Measurements from ENCODE around the gene CDC42BPB. TPM values are rescaled to one million over a fixed set of nuclear protein-coding genes. Genes with fewer than 3 reads are reported as not detected.

CDC42BPB gene
- total RNA-seq, 1 experiment from 2014 or later = 96.9 TPM

DNA sequence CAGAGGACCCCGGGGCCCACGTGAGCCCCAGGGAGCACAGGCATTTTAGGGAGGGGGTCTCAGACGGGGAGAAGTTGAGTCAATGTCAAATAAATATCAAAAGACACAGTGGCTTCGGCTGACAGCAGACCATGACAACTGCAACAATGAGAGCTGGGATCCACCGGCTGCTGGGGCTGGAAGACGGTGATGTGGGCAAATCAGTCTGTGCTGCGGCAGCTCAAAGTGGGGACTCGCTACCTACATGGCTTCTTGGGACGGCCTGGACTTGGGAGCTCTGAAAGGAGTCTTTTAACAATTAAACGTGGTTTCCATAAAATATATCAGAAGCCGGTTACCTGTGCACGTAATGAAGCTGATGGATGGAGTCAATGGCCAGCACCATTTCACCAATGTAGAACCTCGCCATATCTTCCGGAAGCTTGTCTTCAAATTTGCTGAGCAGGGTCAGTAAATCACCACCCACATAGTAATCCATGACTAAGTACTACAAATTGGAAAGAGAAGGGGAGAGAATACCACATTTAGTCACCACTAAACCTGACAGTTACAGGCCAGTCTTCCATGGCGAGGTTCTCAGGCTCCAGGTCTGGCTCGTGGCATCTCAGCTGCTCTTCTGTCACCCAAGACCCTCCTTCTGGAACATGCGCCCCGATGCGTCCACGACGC is 58.0 kb downstream of the CDC42BPB start (continued):
- TF ChIP-seq, protein P1, sequence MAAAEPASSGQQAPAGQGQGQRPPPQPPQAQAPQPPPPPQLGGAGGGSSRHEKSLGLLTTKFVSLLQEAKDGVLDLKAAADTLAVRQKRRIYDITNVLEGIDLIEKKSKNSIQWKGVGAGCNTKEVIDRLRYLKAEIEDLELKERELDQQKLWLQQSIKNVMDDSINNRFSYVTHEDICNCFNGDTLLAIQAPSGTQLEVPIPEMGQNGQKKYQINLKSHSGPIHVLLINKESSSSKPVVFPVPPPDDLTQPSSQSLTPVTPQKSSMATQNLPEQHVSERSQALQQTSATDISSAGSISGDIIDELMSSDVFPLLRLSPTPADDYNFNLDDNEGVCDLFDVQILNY (CRISPR knock-in tag; IDR thresholded peaks at IDR 0.05) = no peak
- TF ChIP-seq NR3C1 (CRISPR knock-in tag; conservative IDR thresholded peaks at IDR 0.05; ENCODE audit: low read depth) = no peak
- TF ChIP-seq SMAD3 (CRISPR knock-in tag; IDR thresholded peaks at IDR 0.05; ENCODE audit: borderline replicate concordance) = no peak
- TF ChIP-seq, protein P2, sequence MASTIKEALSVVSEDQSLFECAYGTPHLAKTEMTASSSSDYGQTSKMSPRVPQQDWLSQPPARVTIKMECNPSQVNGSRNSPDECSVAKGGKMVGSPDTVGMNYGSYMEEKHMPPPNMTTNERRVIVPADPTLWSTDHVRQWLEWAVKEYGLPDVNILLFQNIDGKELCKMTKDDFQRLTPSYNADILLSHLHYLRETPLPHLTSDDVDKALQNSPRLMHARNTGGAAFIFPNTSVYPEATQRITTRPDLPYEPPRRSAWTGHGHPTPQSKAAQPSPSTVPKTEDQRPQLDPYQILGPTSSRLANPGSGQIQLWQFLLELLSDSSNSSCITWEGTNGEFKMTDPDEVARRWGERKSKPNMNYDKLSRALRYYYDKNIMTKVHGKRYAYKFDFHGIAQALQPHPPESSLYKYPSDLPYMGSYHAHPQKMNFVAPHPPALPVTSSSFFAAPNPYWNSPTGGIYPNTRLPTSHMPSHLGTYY (CRISPR knock-in tag; IDR thresholded peaks at IDR 0.05) = no peak
- TF ChIP-seq, protein P3, sequence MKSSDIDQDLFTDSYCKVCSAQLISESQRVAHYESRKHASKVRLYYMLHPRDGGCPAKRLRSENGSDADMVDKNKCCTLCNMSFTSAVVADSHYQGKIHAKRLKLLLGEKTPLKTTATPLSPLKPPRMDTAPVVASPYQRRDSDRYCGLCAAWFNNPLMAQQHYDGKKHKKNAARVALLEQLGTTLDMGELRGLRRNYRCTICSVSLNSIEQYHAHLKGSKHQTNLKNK (CRISPR knock-in tag; IDR thresholded peaks at IDR 0.05) = no peak
- TF ChIP-seq CBFB (CRISPR knock-in tag; IDR thresholded peaks at IDR 0.05; ENCODE audit: low read depth) = no peak
- TF ChIP-seq, protein P4, sequence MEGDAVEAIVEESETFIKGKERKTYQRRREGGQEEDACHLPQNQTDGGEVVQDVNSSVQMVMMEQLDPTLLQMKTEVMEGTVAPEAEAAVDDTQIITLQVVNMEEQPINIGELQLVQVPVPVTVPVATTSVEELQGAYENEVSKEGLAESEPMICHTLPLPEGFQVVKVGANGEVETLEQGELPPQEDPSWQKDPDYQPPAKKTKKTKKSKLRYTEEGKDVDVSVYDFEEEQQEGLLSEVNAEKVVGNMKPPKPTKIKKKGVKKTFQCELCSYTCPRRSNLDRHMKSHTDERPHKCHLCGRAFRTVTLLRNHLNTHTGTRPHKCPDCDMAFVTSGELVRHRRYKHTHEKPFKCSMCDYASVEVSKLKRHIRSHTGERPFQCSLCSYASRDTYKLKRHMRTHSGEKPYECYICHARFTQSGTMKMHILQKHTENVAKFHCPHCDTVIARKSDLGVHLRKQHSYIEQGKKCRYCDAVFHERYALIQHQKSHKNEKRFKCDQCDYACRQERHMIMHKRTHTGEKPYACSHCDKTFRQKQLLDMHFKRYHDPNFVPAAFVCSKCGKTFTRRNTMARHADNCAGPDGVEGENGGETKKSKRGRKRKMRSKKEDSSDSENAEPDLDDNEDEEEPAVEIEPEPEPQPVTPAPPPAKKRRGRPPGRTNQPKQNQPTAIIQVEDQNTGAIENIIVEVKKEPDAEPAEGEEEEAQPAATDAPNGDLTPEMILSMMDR (IDR thresholded peaks at IDR 0.05) = no peak

DNA sequence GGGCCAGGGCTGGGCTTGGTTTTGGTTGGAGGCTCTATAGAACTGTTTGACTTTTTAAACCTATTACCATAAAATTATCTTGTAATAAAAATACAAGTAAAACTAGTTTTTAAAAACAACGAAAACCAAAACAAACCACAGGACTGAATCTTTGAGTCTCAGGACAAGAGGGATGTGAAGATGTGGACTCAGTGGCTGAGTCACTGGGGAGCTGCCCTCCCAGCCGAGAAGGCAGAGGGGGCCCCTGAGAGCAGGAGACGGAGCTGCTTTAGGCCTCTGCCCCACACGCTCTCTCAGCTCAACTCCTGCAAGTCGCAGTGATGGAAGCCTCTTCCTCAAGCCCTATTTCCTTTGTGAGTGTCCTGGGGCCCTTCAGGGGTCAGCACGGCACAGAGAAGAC is 59.0 kb downstream of the CDC42BPB start:
- CTCF ChIA-PET = no interaction called here
- Mint-ChIP-seq H3K4me3 (no peak overlapping the region), H3K4me1 (no peaks in the 10 kb centered on the region), H3K36me3 (peaks cover 32% of the 10 kb centered on the region), H3K27ac (no peak overlapping the region), H3K9me3 (no peaks in the 10 kb centered on the region), H3K27me3 (ENCODE audit: low read depth) (no peaks in the 10 kb centered on the region)
- ATAC-seq (no peak), DNase-seq (ENCODE audit: low spot score) (no peak)
- POLR2A ChIA-PET = no interaction called here
- TF ChIP-seq ZNF416 (CRISPR knock-in tag; IDR thresholded peaks at IDR 0.05) (no peak), HMGA2 (CRISPR knock-in tag; IDR thresholded peaks at IDR 0.05) (no peak), MXD4 (CRISPR knock-in tag; IDR thresholded peaks at IDR 0.05; ENCODE audit: borderline replicate concordance) (no peak), RELA (CRISPR knock-in tag; IDR thresholded peaks at IDR 0.05; ENCODE audit: borderline replicate concordance) (no peak), SOX15 (CRISPR knock-in tag; IDR thresholded peaks at IDR 0.05) (no peak), JUN (CRISPR knock-in tag; IDR thresholded peaks at IDR 0.05) (no peak), NFYB (CRISPR knock-in tag; conservative IDR thresholded peaks at IDR 0.05; ENCODE audit: low read depth) (no peak), RORB (CRISPR knock-in tag; IDR thresholded peaks at IDR 0.05) (no peak), FOXJ3 (CRISPR knock-in tag; IDR thresholded peaks at IDR 0.05; ENCODE audit: borderline replicate concordance) (no peak), ZNF263 (CRISPR knock-in tag; IDR thresholded peaks at IDR 0.05; ENCODE audit: low read depth) (no peak), CREB1 (CRISPR knock-in tag; IDR thresholded peaks at IDR 0.05) (no peak), EMX1 (CRISPR knock-in tag; IDR thresholded peaks at IDR 0.05) (no peak), NFATC4 (CRISPR knock-in tag; IDR thresholded peaks at IDR 0.05) (no peak)
- TF ChIP-seq, protein P5, sequence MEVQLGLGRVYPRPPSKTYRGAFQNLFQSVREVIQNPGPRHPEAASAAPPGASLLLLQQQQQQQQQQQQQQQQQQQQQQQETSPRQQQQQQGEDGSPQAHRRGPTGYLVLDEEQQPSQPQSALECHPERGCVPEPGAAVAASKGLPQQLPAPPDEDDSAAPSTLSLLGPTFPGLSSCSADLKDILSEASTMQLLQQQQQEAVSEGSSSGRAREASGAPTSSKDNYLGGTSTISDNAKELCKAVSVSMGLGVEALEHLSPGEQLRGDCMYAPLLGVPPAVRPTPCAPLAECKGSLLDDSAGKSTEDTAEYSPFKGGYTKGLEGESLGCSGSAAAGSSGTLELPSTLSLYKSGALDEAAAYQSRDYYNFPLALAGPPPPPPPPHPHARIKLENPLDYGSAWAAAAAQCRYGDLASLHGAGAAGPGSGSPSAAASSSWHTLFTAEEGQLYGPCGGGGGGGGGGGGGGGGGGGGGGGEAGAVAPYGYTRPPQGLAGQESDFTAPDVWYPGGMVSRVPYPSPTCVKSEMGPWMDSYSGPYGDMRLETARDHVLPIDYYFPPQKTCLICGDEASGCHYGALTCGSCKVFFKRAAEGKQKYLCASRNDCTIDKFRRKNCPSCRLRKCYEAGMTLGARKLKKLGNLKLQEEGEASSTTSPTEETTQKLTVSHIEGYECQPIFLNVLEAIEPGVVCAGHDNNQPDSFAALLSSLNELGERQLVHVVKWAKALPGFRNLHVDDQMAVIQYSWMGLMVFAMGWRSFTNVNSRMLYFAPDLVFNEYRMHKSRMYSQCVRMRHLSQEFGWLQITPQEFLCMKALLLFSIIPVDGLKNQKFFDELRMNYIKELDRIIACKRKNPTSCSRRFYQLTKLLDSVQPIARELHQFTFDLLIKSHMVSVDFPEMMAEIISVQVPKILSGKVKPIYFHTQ (CRISPR knock-in tag; IDR thresholded peaks at IDR 0.05) = no peak
- TF ChIP-seq, protein P6, sequence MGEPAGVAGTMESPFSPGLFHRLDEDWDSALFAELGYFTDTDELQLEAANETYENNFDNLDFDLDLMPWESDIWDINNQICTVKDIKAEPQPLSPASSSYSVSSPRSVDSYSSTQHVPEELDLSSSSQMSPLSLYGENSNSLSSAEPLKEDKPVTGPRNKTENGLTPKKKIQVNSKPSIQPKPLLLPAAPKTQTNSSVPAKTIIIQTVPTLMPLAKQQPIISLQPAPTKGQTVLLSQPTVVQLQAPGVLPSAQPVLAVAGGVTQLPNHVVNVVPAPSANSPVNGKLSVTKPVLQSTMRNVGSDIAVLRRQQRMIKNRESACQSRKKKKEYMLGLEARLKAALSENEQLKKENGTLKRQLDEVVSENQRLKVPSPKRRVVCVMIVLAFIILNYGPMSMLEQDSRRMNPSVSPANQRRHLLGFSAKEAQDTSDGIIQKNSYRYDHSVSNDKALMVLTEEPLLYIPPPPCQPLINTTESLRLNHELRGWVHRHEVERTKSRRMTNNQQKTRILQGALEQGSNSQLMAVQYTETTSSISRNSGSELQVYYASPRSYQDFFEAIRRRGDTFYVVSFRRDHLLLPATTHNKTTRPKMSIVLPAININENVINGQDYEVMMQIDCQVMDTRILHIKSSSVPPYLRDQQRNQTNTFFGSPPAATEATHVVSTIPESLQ (CRISPR knock-in tag; IDR thresholded peaks at IDR 0.05) = no peak
- TF ChIP-seq, protein P7, sequence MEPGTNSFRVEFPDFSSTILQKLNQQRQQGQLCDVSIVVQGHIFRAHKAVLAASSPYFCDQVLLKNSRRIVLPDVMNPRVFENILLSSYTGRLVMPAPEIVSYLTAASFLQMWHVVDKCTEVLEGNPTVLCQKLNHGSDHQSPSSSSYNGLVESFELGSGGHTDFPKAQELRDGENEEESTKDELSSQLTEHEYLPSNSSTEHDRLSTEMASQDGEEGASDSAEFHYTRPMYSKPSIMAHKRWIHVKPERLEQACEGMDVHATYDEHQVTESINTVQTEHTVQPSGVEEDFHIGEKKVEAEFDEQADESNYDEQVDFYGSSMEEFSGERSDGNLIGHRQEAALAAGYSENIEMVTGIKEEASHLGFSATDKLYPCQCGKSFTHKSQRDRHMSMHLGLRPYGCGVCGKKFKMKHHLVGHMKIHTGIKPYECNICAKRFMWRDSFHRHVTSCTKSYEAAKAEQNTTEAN (CRISPR knock-in tag; IDR thresholded peaks at IDR 0.05) = no peak
- TF ChIP-seq, protein P8, sequence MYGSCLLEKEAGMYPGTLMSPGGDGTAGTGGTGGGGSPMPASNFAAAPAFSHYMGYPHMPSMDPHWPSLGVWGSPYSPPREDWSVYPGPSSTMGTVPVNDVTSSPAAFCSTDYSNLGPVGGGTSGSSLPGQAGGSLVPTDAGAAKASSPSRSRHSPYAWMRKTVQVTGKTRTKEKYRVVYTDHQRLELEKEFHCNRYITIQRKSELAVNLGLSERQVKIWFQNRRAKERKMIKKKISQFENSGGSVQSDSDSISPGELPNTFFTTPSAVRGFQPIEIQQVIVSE (CRISPR knock-in tag; IDR thresholded peaks at IDR 0.05; ENCODE audit: borderline replicate concordance) = no peak
- TF ChIP-seq, protein P2 (CRISPR knock-in tag; IDR thresholded peaks at IDR 0.05) = no peak

Measured in WTC11 (cell line).